KMS-11 (cell line): ENCODE data around the gene UBXN2A.

Source experiments
- H2AFZ ChIP-seq: fragments of 200-600 bp; sonication (generic); 2 replicates; pipeline ENCODE4 v1.6.1; 2016; ENCODE audit warnings: antibody characterized with exemption, mixed run types, low read depth
- H3K27ac ChIP-seq: fragments of 200-600 bp; sonication (generic); 2 replicates; pipeline ENCODE4 v1.6.1; 2016; ENCODE audit warnings: mild to moderate bottlenecking, mixed run types
- H3K27me3 ChIP-seq: fragments of 200-600 bp; sonication (generic); 2 replicates; pipeline ENCODE4 v1.6.1; 2017; ENCODE audit warnings: mild to moderate bottlenecking, low read depth, mixed run types, moderate library complexity; ENCODE audit not compliant: insufficient read depth
- H3K36me3 ChIP-seq: fragments of 200-600 bp; sonication (generic); 2 replicates; pipeline ENCODE4 v1.6.1; 2017; ENCODE audit warnings: mild to moderate bottlenecking, mixed run types; ENCODE audit not compliant: insufficient read depth
- H3K4me1 ChIP-seq: fragments of 200-600 bp; sonication (generic); 2 replicates; pipeline ENCODE4 v1.6.1; 2016; ENCODE audit warnings: mild to moderate bottlenecking, low read depth, mixed run types; ENCODE audit not compliant: poor library complexity, severe bottlenecking
- H3K4me2 ChIP-seq: fragments of 200-600 bp; sonication (generic); 2 replicates; pipeline ENCODE4 v1.7.0; 2016; ENCODE audit warnings: mild to moderate bottlenecking, mixed run types
- H3K4me3 ChIP-seq: fragments of 200-600 bp; sonication (generic); IDR thresholded peaks from 2 replicates; pipeline ENCODE4 v1.6.1; 2017; ENCODE audit warnings: low read depth, low read length, mixed read lengths; ENCODE audit not compliant: insufficient read depth
- H3K79me2 ChIP-seq: fragments of 200-600 bp; sonication (generic); 2 replicates; pipeline ENCODE4 v1.6.1; 2016; ENCODE audit warnings: low read depth, mixed run types; ENCODE audit not compliant: insufficient read depth
- H3K9ac ChIP-seq: fragments of 200-600 bp; sonication (generic); 2 replicates; pipeline ENCODE4 v1.6.1; 2016; ENCODE audit warnings: mild to moderate bottlenecking, mixed run types
- H4K20me1 ChIP-seq: fragments of 200-600 bp; sonication (generic); 2 replicates; pipeline ENCODE4 v1.6.1; 2016; ENCODE audit warnings: mild to moderate bottlenecking, mixed run types; ENCODE audit not compliant: insufficient read depth
- TF ChIP-seq, protein P1 (sequence below): fragments of 200-600 bp; sonication (generic); conservative IDR thresholded peaks from 2 replicates; pipeline ENCODE4 v1.6.1; 2017; ENCODE audit warnings: low read depth, mild to moderate bottlenecking, antibody characterized with exemption, low read length, moderate library complexity, mixed read lengths

UBXN2A gene

DNA sequence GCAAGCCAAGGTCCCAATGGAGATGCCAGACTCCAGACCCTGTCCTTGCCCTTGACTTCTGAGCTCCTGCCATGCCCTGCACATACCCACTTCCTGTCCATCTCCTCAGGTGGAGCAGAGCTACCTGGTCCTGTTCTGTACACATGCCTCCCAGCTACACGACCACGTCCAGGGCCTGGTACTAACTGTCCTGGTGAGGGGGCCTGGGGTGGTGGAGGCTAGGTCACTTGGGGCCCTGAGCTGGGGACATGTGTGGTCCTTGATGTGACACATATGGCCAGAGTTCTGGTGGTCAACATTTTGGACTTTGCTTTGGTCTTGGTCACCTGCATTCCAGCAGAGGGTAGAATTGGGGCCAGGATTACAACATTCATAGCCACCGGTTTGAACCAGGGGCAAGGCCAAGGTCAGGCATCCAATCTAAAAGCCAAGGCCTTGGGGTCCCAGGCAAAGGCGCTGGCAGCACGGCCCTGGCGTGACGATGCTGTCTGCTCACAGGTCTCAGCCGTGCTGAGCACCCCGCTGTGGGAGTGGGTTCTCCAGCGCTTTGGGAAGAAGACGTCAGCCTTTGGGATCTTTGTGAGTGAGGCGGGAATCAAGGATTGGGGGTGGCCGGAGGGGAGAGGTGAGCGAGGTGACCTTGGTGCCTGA is 82.2 kb downstream of the UBXN2A start:
- Histone ChIP-seq H3K4me3 (no peak overlapping the region), H3K4me1 (no peaks in the 10 kb centered on the region), H3K79me2 (no peaks in the 10 kb centered on the region), H3K9ac (no peak overlapping the region), H4K20me1 (no peaks in the 10 kb centered on the region), H3K27me3 (no peaks in the 10 kb centered on the region), H2AFZ (no peak overlapping the region), H3K36me3 (no peaks in the 10 kb centered on the region), H3K27ac (no peak overlapping the region), H3K4me2 (no peak overlapping the region)
- TF ChIP-seq, protein P1, sequence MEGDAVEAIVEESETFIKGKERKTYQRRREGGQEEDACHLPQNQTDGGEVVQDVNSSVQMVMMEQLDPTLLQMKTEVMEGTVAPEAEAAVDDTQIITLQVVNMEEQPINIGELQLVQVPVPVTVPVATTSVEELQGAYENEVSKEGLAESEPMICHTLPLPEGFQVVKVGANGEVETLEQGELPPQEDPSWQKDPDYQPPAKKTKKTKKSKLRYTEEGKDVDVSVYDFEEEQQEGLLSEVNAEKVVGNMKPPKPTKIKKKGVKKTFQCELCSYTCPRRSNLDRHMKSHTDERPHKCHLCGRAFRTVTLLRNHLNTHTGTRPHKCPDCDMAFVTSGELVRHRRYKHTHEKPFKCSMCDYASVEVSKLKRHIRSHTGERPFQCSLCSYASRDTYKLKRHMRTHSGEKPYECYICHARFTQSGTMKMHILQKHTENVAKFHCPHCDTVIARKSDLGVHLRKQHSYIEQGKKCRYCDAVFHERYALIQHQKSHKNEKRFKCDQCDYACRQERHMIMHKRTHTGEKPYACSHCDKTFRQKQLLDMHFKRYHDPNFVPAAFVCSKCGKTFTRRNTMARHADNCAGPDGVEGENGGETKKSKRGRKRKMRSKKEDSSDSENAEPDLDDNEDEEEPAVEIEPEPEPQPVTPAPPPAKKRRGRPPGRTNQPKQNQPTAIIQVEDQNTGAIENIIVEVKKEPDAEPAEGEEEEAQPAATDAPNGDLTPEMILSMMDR: no peak

DNA sequence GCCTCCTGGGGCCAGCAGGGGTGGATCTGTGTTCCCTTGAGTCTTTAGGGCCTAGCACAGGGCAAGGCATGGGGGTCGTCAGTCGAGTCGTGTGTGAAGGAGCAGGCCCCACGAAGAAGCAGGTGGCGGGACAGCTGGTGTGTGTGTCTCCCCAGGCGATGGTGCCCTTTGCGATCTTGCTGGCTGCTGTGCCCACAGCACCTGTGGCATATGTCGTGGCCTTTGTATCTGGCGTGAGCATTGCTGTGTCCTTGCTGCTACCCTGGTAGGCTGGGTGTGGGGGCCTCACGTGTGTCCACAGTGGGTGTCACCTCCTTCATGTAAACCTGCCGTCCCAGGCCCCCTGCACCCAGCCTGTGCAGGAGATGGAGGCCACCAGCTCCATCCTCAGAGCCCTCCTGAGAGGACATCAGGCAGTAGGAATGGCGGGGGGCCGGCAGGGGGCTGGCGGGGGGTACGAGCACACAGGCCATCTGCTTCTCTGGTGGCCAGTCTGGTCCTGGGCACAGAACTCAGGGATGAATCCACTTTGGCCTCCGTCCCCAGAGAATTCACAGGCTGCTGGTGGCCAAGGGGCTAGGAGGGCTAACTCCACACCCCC is 82.8 kb downstream of the UBXN2A start:
- H3K27me3 ChIP-seq: no peaks in the 10 kb centered on the region
- no peak overlapping the region for H3K9ac ChIP-seq
- no peak overlapping the region for H2AFZ ChIP-seq
- H3K79me2 ChIP-seq: no peaks in the 10 kb centered on the region
- TF ChIP-seq, protein P1: no peak
- H3K4me2 ChIP-seq: no peak overlapping the region
- H3K4me1 ChIP-seq: no peaks in the 10 kb centered on the region
- H3K27ac ChIP-seq: no peak overlapping the region
- H3K36me3 ChIP-seq: no peaks in the 10 kb centered on the region
- no peaks in the 10 kb centered on the region for H4K20me1 ChIP-seq
- no peak overlapping the region for H3K4me3 ChIP-seq

DNA sequence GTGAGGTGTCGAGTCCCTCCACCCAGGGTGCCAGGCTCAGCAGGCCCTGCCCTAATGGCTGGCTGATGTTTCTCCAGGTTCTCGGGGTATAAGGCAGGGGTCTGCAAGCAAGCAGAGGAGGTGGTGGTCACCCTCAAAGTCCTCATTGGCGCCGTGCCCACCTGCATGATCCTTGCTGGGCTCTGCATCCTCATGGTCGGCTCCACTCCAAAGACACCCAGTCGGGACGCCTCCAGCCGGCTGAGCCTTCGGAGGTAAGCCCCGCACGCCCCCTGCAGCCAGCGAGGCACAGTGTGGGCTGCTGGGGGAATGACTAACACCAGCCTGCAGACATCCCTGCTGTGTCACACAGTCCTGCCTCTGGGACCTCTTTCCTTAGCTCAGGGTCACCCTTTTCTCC is 83.8 kb downstream of the UBXN2A start:
- H3K4me1 ChIP-seq: no peaks in the 10 kb centered on the region
- no peak overlapping the region for H3K4me2 ChIP-seq
- no peaks in the 10 kb centered on the region for H3K36me3 ChIP-seq
- no peak overlapping the region for H2AFZ ChIP-seq
- no peaks in the 10 kb centered on the region for H3K27me3 ChIP-seq
- TF ChIP-seq, protein P1: no peak
- H3K79me2 ChIP-seq: no peaks in the 10 kb centered on the region
- no peaks in the 10 kb centered on the region for H4K20me1 ChIP-seq
- no peak overlapping the region for H3K27ac ChIP-seq
- no peak overlapping the region for H3K9ac ChIP-seq
- H3K4me3 ChIP-seq: no peak overlapping the region

DNA sequence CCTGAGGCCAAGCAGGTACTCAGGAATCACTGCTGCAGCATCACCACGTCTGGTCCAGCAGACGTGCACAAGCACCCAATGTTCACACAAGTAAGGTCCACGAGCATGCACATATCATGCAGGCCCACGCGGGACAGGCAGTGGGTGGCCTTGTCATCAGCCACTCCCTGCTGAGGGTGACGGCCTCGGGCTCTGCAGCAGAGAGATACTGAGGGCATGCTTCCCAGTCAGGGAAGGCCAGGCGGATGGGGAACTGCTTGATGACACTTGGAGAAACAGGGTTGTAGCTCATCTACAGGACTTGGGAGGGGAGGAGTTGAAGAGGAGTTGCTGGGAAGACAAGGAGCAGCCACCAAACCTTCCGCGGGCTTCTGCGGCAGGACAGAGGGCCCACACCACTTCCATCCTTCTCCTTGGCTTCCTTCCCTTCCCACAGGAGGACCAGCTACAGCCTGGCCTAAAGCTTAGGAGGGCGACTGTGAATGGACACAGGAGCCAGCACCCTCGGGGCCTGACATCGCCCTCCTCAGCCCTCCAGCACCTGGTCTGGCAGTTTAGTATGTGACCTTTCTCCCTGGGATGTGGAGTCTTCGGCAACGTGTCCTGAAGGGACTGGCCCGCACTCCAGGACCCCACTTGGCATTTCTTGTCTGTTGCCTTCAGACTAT is 84.9 kb downstream of the UBXN2A start:
- no peaks in the 10 kb centered on the region for H4K20me1 ChIP-seq
- H3K27ac ChIP-seq: no peak overlapping the region
- no peaks in the 10 kb centered on the region for H3K4me1 ChIP-seq
- H3K79me2 ChIP-seq: no peaks in the 10 kb centered on the region
- no peak overlapping the region for H3K4me3 ChIP-seq
- TF ChIP-seq, protein P1: no peak
- no peaks in the 10 kb centered on the region for H3K36me3 ChIP-seq
- H3K9ac ChIP-seq: no peak overlapping the region
- H3K27me3 ChIP-seq: no peaks in the 10 kb centered on the region
- H2AFZ ChIP-seq: no peak overlapping the region
- no peak overlapping the region for H3K4me2 ChIP-seq
